GM12875 (cell line): ENCODE data around the gene ADORA2B.

Source experiments
- H3K4me3 ChIP-seq: one replicate; pipeline ENCODE4 v1.5.1; 2011; ENCODE audit warnings: low read depth, low read length, control low read depth
- TF ChIP-seq, protein P1 (sequence below): IDR thresholded peaks from 2 replicates; pipeline ENCODE4 v1.5.1; 2011; ENCODE audit warnings: low read depth, mild to moderate bottlenecking, control low read depth, inconsistent platforms, low read length, moderate library complexity, borderline replicate concordance; ENCODE audit not compliant: insufficient read depth

ADORA2B gene

DNA sequence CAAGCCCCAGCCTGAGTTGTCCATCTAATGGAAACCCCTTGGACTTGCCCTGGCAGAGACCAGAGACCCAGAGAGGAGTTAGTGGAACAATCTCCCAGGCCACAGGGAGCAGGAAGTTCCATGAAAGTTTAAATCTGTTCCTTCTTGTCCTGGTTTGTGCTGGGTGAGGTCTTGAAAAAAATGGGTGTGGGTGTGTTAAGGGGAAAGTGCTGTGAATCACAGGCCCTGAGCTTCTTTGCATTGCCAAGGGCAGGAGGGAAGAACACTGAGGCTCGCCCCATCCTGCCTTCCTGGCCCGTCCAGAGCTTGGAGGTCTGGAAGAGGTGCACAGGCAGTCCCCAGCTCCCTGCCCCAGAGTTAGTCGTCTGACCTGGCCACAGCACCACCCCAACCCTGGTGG lies 2.3 kb downstream of the ADORA2B start:
- TF ChIP-seq, protein P1, sequence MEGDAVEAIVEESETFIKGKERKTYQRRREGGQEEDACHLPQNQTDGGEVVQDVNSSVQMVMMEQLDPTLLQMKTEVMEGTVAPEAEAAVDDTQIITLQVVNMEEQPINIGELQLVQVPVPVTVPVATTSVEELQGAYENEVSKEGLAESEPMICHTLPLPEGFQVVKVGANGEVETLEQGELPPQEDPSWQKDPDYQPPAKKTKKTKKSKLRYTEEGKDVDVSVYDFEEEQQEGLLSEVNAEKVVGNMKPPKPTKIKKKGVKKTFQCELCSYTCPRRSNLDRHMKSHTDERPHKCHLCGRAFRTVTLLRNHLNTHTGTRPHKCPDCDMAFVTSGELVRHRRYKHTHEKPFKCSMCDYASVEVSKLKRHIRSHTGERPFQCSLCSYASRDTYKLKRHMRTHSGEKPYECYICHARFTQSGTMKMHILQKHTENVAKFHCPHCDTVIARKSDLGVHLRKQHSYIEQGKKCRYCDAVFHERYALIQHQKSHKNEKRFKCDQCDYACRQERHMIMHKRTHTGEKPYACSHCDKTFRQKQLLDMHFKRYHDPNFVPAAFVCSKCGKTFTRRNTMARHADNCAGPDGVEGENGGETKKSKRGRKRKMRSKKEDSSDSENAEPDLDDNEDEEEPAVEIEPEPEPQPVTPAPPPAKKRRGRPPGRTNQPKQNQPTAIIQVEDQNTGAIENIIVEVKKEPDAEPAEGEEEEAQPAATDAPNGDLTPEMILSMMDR = no peak
- no peak overlapping the region for H3K4me3 ChIP-seq

DNA sequence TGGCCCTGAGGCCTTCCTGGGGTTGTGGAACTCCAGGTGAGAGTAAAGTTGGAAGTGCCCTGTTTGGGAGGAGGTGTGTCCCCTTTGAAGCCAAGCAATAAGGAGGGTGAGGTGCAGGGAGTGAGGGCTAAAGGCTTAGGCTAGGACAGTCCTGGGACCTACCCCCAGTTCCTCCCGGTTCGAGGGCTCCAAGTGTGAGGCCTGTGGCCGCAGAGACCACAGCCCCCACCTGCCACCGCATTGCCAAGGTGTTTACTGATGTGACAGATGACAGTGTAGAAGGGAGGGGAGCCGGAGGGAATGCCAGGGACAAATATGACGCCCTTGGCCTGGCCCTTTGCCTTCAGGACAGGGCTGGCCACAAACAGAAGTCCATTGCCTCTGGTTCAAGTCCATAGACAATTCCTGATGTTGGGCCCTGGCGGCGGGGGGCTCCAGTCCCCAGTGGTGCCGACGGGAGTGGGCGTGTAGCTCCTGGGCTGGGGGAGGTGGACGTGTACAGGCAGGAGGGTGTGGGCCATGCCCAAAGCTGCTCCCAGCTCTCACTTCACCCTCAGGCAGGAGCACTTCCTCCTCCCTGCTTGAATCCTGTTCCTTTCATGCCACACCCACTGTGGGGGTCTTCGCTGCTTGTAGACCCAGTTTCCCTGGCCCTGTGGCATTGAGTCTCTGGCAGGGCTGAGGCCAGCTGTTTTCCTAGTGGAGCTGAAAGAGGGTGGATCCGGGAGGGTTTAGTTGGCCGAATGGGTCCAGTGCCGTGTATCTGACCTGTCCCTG lies 3.2 kb downstream of the ADORA2B start:
- TF ChIP-seq, protein P1 = no peak

DNA sequence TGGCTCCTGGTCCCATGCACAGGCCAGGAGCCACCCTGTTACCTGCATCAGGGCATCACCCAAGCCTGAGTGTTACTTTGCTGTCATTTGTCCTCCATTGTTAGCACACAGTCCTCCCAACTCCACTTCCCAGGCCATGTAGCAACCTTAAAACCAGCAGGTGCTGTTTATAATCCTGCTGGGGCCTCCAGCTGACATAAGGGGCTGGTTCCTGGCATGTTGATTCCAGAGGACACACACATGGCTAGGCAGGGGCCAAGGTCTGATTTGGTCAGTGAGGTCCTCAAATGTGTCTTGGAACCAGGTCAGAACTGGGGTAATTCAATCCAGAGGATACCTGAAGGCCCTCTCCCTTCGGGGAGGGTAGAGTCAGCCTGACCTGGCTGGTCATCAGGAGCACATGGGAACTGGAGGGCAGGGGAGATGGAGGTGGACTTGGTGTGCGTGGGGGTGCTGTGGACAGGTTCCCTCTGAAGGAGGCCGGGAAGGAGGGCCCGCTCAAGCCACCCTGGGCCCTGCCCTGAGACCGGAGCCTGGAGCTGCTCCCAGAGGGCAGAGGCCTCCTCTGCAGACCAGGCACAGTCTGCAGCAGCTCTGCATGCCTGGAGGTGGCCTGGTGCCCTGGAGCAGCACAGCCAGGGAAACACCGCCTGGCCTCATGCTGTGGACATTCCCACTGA lies 6.6 kb downstream of the ADORA2B start:
- TF ChIP-seq, protein P1 = no peak

More for the DNA sequence above, 3.2 kb downstream of the ADORA2B start:
- H3K4me3 ChIP-seq = no peak overlapping the region

DNA sequence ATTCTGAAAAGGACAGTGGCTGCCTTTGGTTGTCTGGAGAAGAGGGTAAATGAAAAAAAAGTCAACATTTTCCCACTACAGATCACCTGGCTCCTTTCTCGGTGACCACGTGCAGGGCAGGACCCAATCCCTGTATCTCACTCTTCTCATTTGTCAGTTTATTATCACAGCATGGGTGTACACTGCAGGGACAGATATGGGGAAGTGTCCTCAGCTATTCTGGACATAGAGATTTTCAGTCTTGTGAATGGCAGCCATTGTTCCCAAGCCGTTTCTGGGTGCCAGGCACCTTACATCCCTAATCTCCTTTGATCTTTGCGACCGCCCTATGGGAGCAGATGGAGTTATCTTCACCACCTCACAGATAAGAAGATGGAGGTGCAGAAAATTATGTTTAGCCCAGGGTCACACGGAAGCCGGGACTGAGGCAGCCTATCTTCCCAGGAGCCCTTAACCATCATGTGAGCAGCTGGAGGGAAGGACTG lies 7.2 kb downstream of the ADORA2B start:
- H3K4me3 ChIP-seq = no peak overlapping the region
- TF ChIP-seq, protein P1 = no peak

More for the DNA sequence above, 6.6 kb downstream of the ADORA2B start:
- H3K4me3 ChIP-seq = no peak overlapping the region

DNA sequence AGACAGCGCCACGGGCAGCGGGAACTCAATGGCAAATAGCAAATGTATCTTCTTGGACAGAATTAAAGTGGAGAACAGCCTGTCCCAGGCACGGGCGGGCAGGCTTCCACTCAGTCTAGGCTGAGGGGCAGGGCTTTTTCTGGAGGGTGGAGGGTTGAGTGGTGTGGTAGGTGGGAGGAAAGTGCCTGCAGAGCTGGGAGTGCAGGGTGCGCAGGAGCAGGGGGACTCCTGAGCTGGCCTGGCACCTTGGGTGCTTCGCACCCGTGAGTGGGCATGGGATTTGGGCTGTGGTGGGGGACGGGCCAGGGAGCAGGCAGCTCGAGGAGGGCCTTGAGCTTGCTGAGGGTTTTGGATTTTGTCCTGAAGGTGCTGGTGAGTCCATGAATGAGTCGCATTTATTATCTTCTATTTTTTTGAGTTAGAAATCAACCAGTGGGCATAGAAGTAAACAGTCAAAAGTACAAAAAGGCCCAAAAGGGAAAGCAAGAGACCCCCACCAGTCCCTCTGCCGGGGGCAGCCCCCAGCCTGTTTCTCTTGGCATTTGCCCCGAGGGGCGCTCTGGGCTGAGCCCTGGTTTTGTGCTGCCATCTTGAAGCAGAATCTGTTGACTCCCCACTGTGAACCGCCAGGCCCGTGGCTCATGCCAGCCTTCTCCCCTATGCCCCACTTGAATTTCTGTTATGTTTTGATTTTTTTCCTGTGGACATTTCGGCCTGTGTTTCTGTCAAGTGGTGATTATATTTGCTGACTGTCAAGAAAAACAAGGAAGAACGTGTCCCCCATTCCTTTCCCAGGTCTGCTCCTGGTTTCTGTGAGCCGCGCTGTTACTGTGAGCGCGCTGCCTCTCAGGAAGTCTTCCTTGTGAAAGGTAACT lies 8.2 kb downstream of the ADORA2B start:
- TF ChIP-seq, protein P1 = no peak
- H3K4me3 ChIP-seq = no peak overlapping the region

DNA sequence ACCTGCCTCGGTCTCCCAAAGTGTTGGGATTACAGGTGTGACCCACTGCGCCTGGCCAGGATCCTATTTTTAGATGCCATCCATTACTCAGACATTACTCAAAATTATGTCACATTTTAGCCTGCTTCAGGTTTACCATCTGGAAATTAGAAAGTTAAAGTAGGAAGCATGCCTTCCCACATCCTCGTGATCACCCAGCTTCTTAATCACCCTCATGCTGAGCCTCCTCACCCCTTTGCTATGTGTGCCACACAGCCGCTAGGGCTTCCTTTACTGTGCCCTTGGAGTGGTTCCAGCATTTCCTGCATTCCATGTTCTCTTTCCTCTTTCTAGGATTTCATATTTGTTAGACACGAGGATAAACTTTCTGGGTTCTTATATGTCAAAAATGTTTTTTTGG lies 9.3 kb downstream of the ADORA2B start:
- TF ChIP-seq, protein P1 = no peak
- no peak overlapping the region for H3K4me3 ChIP-seq
